BLaER1 (cell line): ENCODE data around the gene NCKAP5.

ENCODE experiments used
- H3K27ac ChIP-seq: shearing (Covaris generic); formaldehyde crosslinking; 2 replicates; pipeline ENCODE4 v1.8.1; 2022
- H3K27me3 ChIP-seq: shearing (Covaris generic); formaldehyde crosslinking; 2 replicates; pipeline ENCODE4 v1.8.1; 2022
- H3K36me3 ChIP-seq: shearing (Covaris generic); formaldehyde crosslinking; 2 replicates; pipeline ENCODE4 v1.8.1; 2022
- H3K4me1 ChIP-seq: shearing (Covaris generic); formaldehyde crosslinking; 2 replicates; pipeline ENCODE4 v1.8.1; 2022
- H3K4me2 ChIP-seq: shearing (Covaris generic); formaldehyde crosslinking; 2 replicates; pipeline ENCODE4 v1.8.1; 2022
- H3K4me3 ChIP-seq: shearing (Covaris generic); formaldehyde crosslinking; 2 replicates; pipeline ENCODE4 v1.8.1; 2022
- H3K9ac ChIP-seq: shearing (Covaris generic); formaldehyde crosslinking; 2 replicates; pipeline ENCODE4 v1.8.1; 2022
- H3K9me3 ChIP-seq: shearing (Covaris generic); formaldehyde crosslinking; 2 replicates; pipeline ENCODE4 v1.8.1; 2022
- H4K20me1 ChIP-seq: shearing (Covaris generic); formaldehyde crosslinking; 2 replicates; pipeline ENCODE4 v1.8.1; 2022
- Cebpa-rat ChIP-seq: shearing (Covaris generic); IDR thresholded peaks from 2 replicates; pipeline ENCODE4 v1.8.1; 2022

NCKAP5 gene

GRCh38 chr2:133110201-133110600 lies 458.1 kb downstream of the NCKAP5 start:
- TF ChIP-seq Cebpa-rat, result no peak
- Histone ChIP-seq H3K4me1 (no peaks in the 10 kb centered on the region), H3K9ac (no peak overlapping the region), H4K20me1 (no peaks in the 10 kb centered on the region), H3K9me3 (no peaks in the 10 kb centered on the region), H3K36me3 (no peaks in the 10 kb centered on the region), H3K27ac (no peak overlapping the region), H3K4me2 (no peak overlapping the region), H3K4me3 (no peak overlapping the region), H3K27me3 (no peaks in the 10 kb centered on the region)

GRCh38 chr2:133109772-133110171 lies 458.5 kb downstream of the NCKAP5 start:
- no peak for TF ChIP-seq Cebpa-rat
- no peaks in the 10 kb centered on the region for H3K9me3 ChIP-seq
- H3K36me3 ChIP-seq, result no peaks in the 10 kb centered on the region
- H3K4me1 ChIP-seq, result no peaks in the 10 kb centered on the region
- no peaks in the 10 kb centered on the region for H3K27me3 ChIP-seq
- H3K27ac ChIP-seq, result no peak overlapping the region
- H3K9ac ChIP-seq, result no peak overlapping the region
- no peak overlapping the region for H3K4me2 ChIP-seq
- no peak overlapping the region for H3K4me3 ChIP-seq
- H4K20me1 ChIP-seq, result no peaks in the 10 kb centered on the region

GRCh38 chr2:133107058-133107815 lies 461.0 kb downstream of the NCKAP5 start:
- no peaks in the 10 kb centered on the region for H3K4me1 ChIP-seq
- no peaks in the 10 kb centered on the region for H3K9me3 ChIP-seq
- H3K4me3 ChIP-seq, result no peak overlapping the region
- no peaks in the 10 kb centered on the region for H4K20me1 ChIP-seq
- H3K27me3 ChIP-seq, result no peaks in the 10 kb centered on the region
- TF ChIP-seq Cebpa-rat, result no peak
- no peak overlapping the region for H3K4me2 ChIP-seq
- H3K27ac ChIP-seq, result no peak overlapping the region
- no peak overlapping the region for H3K9ac ChIP-seq
- H3K36me3 ChIP-seq, result no peaks in the 10 kb centered on the region

- Histone ChIP-seq H3K4me3 (no peak overlapping the region), H3K27me3 (no peaks in the 10 kb centered on the region), H3K4me1 (no peaks in the 10 kb centered on the region), H3K4me2 (no peak overlapping the region), H4K20me1 (no peaks in the 10 kb centered on the region), H3K36me3 (no peaks in the 10 kb centered on the region), H3K9ac (no peak overlapping the region), H3K27ac (no peak overlapping the region), H3K9me3 (no peaks in the 10 kb centered on the region)
- no peak for TF ChIP-seq Cebpa-rat
Observed at GRCh38 chr2:133104871-133105270, 463.4 kb downstream of the NCKAP5 start.

GRCh38 chr2:133098787-133099186 lies 469.5 kb downstream of the NCKAP5 start:
- H4K20me1 ChIP-seq, result no peaks in the 10 kb centered on the region
- no peak overlapping the region for H3K27ac ChIP-seq
- no peaks in the 10 kb centered on the region for H3K36me3 ChIP-seq
- H3K4me2 ChIP-seq, result no peak overlapping the region
- no peak for TF ChIP-seq Cebpa-rat
- H3K4me3 ChIP-seq, result no peak overlapping the region
- no peaks in the 10 kb centered on the region for H3K4me1 ChIP-seq
- H3K27me3 ChIP-seq, result no peaks in the 10 kb centered on the region
- no peak overlapping the region for H3K9ac ChIP-seq
- H3K9me3 ChIP-seq, result no peaks in the 10 kb centered on the region

GRCh38 chr2:133097666-133098065 lies 470.6 kb downstream of the NCKAP5 start:
- no peak for TF ChIP-seq Cebpa-rat
- Histone ChIP-seq H3K4me3 (no peak overlapping the region), H3K4me2 (no peak overlapping the region), H4K20me1 (no peaks in the 10 kb centered on the region), H3K27ac (no peak overlapping the region), H3K4me1 (no peaks in the 10 kb centered on the region), H3K36me3 (no peaks in the 10 kb centered on the region), H3K27me3 (no peaks in the 10 kb centered on the region), H3K9ac (no peak overlapping the region), H3K9me3 (no peaks in the 10 kb centered on the region)

- Histone ChIP-seq H4K20me1 (no peaks in the 10 kb centered on the region), H3K27ac (no peak overlapping the region), H3K4me3 (no peak overlapping the region), H3K9me3 (no peaks in the 10 kb centered on the region), H3K36me3 (no peaks in the 10 kb centered on the region), H3K4me2 (no peak overlapping the region), H3K27me3 (no peaks in the 10 kb centered on the region), H3K9ac (no peak overlapping the region), H3K4me1 (no peaks in the 10 kb centered on the region)
- no peak for TF ChIP-seq Cebpa-rat
Observed at GRCh38 chr2:133092571-133092970, 475.7 kb downstream of the NCKAP5 start.

GRCh38 chr2:133090358-133090757 lies 477.9 kb downstream of the NCKAP5 start:
- no peak overlapping the region for H3K27ac ChIP-seq
- no peaks in the 10 kb centered on the region for H3K4me1 ChIP-seq
- TF ChIP-seq Cebpa-rat, result no peak
- no peak overlapping the region for H3K4me3 ChIP-seq
- no peaks in the 10 kb centered on the region for H3K36me3 ChIP-seq
- no peak overlapping the region for H3K9ac ChIP-seq
- no peaks in the 10 kb centered on the region for H4K20me1 ChIP-seq
- H3K9me3 ChIP-seq, result no peaks in the 10 kb centered on the region
- no peaks in the 10 kb centered on the region for H3K27me3 ChIP-seq
- no peak overlapping the region for H3K4me2 ChIP-seq

GRCh38 chr2:133086176-133086575 lies 482.1 kb downstream of the NCKAP5 start:
- no peaks in the 10 kb centered on the region for H3K9me3 ChIP-seq
- H3K27me3 ChIP-seq, result no peaks in the 10 kb centered on the region
- no peaks in the 10 kb centered on the region for H4K20me1 ChIP-seq

GRCh38 chr2:133085646-133086045 lies 482.6 kb downstream of the NCKAP5 start:
- no peaks in the 10 kb centered on the region for H3K9me3 ChIP-seq
- H3K9ac ChIP-seq, result no peak overlapping the region
- no peaks in the 10 kb centered on the region for H4K20me1 ChIP-seq
- no peaks in the 10 kb centered on the region for H3K27me3 ChIP-seq
- no peak overlapping the region for H3K27ac ChIP-seq
- no peaks in the 10 kb centered on the region for H3K4me1 ChIP-seq
- H3K4me3 ChIP-seq, result no peak overlapping the region
- H3K36me3 ChIP-seq, result no peaks in the 10 kb centered on the region
- TF ChIP-seq Cebpa-rat, result no peak
- H3K4me2 ChIP-seq, result no peak overlapping the region

More at GRCh38 chr2:133086176-133086575, 482.1 kb downstream of the NCKAP5 start:
- H3K4me1 ChIP-seq, result no peaks in the 10 kb centered on the region
- no peak for TF ChIP-seq Cebpa-rat
- no peak overlapping the region for H3K4me2 ChIP-seq
- H3K36me3 ChIP-seq, result no peaks in the 10 kb centered on the region
- H3K9ac ChIP-seq, result no peak overlapping the region
- H3K4me3 ChIP-seq, result no peak overlapping the region
- H3K27ac ChIP-seq, result no peak overlapping the region

- TF ChIP-seq Cebpa-rat, result no peak
- Histone ChIP-seq H3K9me3 (no peaks in the 10 kb centered on the region), H3K36me3 (no peaks in the 10 kb centered on the region), H3K27me3 (no peaks in the 10 kb centered on the region), H3K4me3 (no peak overlapping the region), H3K9ac (no peak overlapping the region), H3K4me1 (no peaks in the 10 kb centered on the region), H4K20me1 (no peaks in the 10 kb centered on the region), H3K4me2 (no peak overlapping the region), H3K27ac (no peak overlapping the region)
Observed at GRCh38 chr2:133082034-133082433, 486.2 kb downstream of the NCKAP5 start.
